ENCODE data around the gene SLC43A2. TPM values are rescaled to one million over a fixed set of nuclear protein-coding genes. Genes with fewer than 3 reads are reported as not detected.
A peak's percentile ranks its signal among the peaks of the same experiment; 100 is the strongest.

SLC43A2 gene
- total RNA-seq, 2 donors from 2014 or later = 14.0 to 18.6 TPM

DNA sequence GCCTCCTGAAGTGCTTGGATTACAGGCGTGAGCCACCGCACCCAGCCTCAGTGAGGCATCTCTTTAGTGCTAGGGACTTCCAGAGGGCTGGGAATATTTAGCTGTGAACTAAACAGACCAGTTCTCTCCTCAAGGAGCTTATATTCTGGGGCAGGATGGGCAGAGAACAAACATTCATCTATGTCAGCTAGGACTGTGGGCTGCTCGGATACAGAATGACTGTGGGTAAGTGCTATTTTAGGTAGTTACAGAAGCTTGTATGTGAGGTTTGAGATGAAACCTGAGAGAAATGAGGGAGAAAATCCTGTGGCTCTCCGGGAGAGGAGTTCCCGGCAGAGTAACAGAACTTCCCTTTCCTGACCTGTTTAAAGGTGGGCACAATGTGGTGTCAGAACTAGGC, 106.0 kb downstream of the SLC43A2 start:
- no peak overlapping the region for H3K4me3 Mint-ChIP-seq
- H3K27me3 ChIP-seq (ENCODE audit: control insufficient read depth, insufficient read depth, low read length, poor library complexity, severe bottlenecking) = no peaks in the 10 kb centered on the region
- no peak overlapping the region for H3K27ac Mint-ChIP-seq
- peaks cover 49% of the 10 kb centered on the region for H3K36me3 ChIP-seq (ENCODE audit: control insufficient read depth, insufficient read depth, low read length)
- H3K27me3 Mint-ChIP-seq (ENCODE audit: insufficient read depth) = no peaks in the 10 kb centered on the region
- DNase-seq = no peak
- no peaks in the 10 kb centered on the region for H3K9me3 Mint-ChIP-seq
- H3K9me3 ChIP-seq (ENCODE audit: control insufficient read depth, low read length) = no peaks in the 10 kb centered on the region
- no peaks in the 10 kb centered on the region for H3K4me1 ChIP-seq (ENCODE audit: control insufficient read depth, insufficient read depth, low read length)
- H3K4me3 ChIP-seq (ENCODE audit: low read length) = no peak overlapping the region
- H3K9ac ChIP-seq (ENCODE audit: extremely low read depth, low read length, poor library complexity, severe bottlenecking) = no peak overlapping the region
- H3K27ac ChIP-seq (ENCODE audit: low read depth, low read length) = no peak overlapping the region
- WGBS, 2 experiments (ENCODE audit: insufficient coverage in 1 of 2, insufficient read length in 1 of 2) = 94 to 99% methylated on average over 5 of the region's 5 CpGs
- peaks cover 43% of the 10 kb centered on the region for H3K36me3 Mint-ChIP-seq (ENCODE audit: low read depth)
- TF ChIP-seq, protein P1, sequence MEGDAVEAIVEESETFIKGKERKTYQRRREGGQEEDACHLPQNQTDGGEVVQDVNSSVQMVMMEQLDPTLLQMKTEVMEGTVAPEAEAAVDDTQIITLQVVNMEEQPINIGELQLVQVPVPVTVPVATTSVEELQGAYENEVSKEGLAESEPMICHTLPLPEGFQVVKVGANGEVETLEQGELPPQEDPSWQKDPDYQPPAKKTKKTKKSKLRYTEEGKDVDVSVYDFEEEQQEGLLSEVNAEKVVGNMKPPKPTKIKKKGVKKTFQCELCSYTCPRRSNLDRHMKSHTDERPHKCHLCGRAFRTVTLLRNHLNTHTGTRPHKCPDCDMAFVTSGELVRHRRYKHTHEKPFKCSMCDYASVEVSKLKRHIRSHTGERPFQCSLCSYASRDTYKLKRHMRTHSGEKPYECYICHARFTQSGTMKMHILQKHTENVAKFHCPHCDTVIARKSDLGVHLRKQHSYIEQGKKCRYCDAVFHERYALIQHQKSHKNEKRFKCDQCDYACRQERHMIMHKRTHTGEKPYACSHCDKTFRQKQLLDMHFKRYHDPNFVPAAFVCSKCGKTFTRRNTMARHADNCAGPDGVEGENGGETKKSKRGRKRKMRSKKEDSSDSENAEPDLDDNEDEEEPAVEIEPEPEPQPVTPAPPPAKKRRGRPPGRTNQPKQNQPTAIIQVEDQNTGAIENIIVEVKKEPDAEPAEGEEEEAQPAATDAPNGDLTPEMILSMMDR (conservative IDR thresholded peaks at IDR 0.05) = no peak
- H3K4me1 Mint-ChIP-seq = no peaks in the 10 kb centered on the region

DNA sequence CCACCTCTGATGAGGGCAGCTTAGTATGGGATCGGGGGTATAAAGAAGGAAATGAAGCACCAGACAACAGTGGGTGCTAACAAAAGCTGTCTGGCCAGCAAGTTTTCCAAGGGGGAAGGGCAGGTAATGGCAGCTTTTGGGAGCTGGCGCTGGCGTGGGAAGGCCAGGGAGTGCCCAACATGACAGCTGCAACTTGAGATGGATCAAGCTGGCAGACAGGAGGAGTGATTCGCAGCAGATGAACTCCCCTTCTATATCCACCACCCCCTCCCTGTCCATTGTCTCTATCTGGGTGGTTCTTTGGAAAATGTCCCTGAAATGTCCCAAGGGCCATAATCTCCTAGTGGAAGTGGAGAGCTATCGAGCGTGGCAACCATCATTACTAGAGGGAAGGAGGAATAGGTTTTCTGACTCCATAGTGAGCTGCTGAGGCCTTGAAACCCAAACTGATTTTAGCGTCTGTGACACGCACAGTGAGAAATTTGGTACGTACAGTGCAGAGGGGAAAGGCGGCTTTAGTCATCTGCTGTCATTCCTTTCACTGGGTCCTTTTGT, 107.5 kb downstream of the SLC43A2 start:
- 93 to 94% methylated on average over 9 to 10 of the region's 10 CpGs for WGBS, 2 experiments (ENCODE audit: insufficient coverage in 1 of 2, insufficient read length in 1 of 2)
- Histone ChIP-seq H3K9ac (ENCODE audit: extremely low read depth, low read length, poor library complexity, severe bottlenecking) (no peak overlapping the region), H3K27ac (ENCODE audit: low read depth, low read length) (no peak overlapping the region), H3K4me1 (ENCODE audit: control insufficient read depth, insufficient read depth, low read length) (no peaks in the 10 kb centered on the region), H3K27me3 (ENCODE audit: control insufficient read depth, insufficient read depth, low read length, poor library complexity, severe bottlenecking) (no peaks in the 10 kb centered on the region), H3K9me3 (ENCODE audit: control insufficient read depth, low read length) (no peaks in the 10 kb centered on the region), H3K36me3 (ENCODE audit: control insufficient read depth, insufficient read depth, low read length) (peaks cover 38% of the 10 kb centered on the region), H3K4me3 (ENCODE audit: low read length) (no peak overlapping the region)
- H3K27me3 Mint-ChIP-seq (ENCODE audit: insufficient read depth) = no peaks in the 10 kb centered on the region
- H3K36me3 Mint-ChIP-seq (ENCODE audit: low read depth) = peaks cover 38% of the 10 kb centered on the region
- H3K4me1 Mint-ChIP-seq = no peaks in the 10 kb centered on the region
- peak overlapping the region; percentile 22 for H3K27ac Mint-ChIP-seq
- H3K9me3 Mint-ChIP-seq = no peaks in the 10 kb centered on the region
- TF ChIP-seq, protein P1 (conservative IDR thresholded peaks at IDR 0.05) = no peak
- H3K4me3 Mint-ChIP-seq = no peak overlapping the region
- DNase-seq = no peak

DNA sequence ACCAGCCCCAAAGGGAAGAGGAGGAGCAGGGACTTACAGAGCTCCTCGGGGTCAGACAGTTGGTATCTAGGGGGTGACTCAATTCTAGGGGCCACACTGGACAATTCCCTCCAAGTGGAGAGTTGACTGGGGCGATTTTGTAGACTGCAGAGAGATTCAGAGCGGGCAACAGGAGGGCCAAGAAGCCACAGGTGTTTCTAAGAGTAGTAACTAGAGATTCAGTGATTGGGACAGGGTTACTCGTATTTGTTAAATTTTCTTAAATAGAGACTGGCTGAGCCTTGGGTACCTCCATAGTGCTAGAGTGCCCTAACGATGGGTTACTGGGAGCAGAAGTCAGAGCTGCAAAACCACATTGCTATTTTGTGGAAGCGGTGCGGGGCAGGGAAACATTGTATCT, 109.0 kb downstream of the SLC43A2 start:
- H3K4me3 Mint-ChIP-seq = no peak overlapping the region
- 94% methylated on average over 7 of the region's 7 CpGs for WGBS, 2 experiments (ENCODE audit: insufficient coverage in 1 of 2, insufficient read length in 1 of 2)

More for the DNA sequence above, 109.0 kb downstream of the SLC43A2 start:
- no peaks in the 10 kb centered on the region for H3K9me3 Mint-ChIP-seq
- no peak overlapping the region for H3K27ac ChIP-seq (ENCODE audit: low read depth, low read length)
- H3K4me3 ChIP-seq (ENCODE audit: low read length) = no peak overlapping the region
- H3K4me1 ChIP-seq (ENCODE audit: control insufficient read depth, insufficient read depth, low read length) = no peaks in the 10 kb centered on the region
- H3K27ac Mint-ChIP-seq = no peak overlapping the region
- peaks cover 7% of the 10 kb centered on the region for H3K4me1 Mint-ChIP-seq
- H3K36me3 ChIP-seq (ENCODE audit: control insufficient read depth, insufficient read depth, low read length) = peaks cover 33% of the 10 kb centered on the region
- H3K9me3 ChIP-seq (ENCODE audit: control insufficient read depth, low read length) = no peaks in the 10 kb centered on the region
- H3K27me3 Mint-ChIP-seq (ENCODE audit: insufficient read depth) = no peaks in the 10 kb centered on the region
- no peaks in the 10 kb centered on the region for H3K27me3 ChIP-seq (ENCODE audit: control insufficient read depth, insufficient read depth, low read length, poor library complexity, severe bottlenecking)
- H3K36me3 Mint-ChIP-seq (ENCODE audit: low read depth) = peaks cover 32% of the 10 kb centered on the region
- TF ChIP-seq, protein P1 (conservative IDR thresholded peaks at IDR 0.05) = no peak
- H3K9ac ChIP-seq (ENCODE audit: extremely low read depth, low read length, poor library complexity, severe bottlenecking) = no peak overlapping the region
- no peak for DNase-seq

Other genes with a start within 250 kb of the SLC43A2 start
- 1,000 to 10,000 TPM; 1,225 to 1,349 TPM for gene YWHAE, start 228.6 kb downstream of the SLC43A2 start, total RNA-seq
- gene CRK, start 172.6 kb downstream of the SLC43A2 start, total RNA-seq = 10 to 100 TPM; 50.5 to 52.3 TPM
- 10 to 100 TPM; 75.5 to 90.0 TPM for gene MYO1C, start 136.1 kb downstream of the SLC43A2 start, total RNA-seq
- gene INPP5K, start 112.2 kb downstream of the SLC43A2 start, total RNA-seq = 10 to 100 TPM; 22.2 to 30.0 TPM
- 10 to 100 TPM; 62.6 TPM for gene PITPNA, start 66.0 kb downstream of the SLC43A2 start, total RNA-seq
- under 1 TPM; 0.75 to 0.89 TPM for gene SCARF1, start 16.9 kb upstream of the SLC43A2 start, total RNA-seq
- gene RILP, start 21.0 kb upstream of the SLC43A2 start, total RNA-seq = 1 to 10 TPM; 1.1 to 3.1 TPM
- 100 to 1,000 TPM; 298 to 375 TPM for gene PRPF8, start 56.0 kb upstream of the SLC43A2 start, total RNA-seq
- gene TLCD2, start 81.5 kb upstream of the SLC43A2 start, total RNA-seq = 1 to 10 TPM in 1 of 2 donors, under 1 TPM in 1; 0.84 to 1.8 TPM
- 10 to 100 TPM; 13.4 to 17.9 TPM for gene WDR81, start 95.9 kb upstream of the SLC43A2 start, total RNA-seq
- gene SERPINF2, start 114.0 kb upstream of the SLC43A2 start, total RNA-seq = 1 to 10 TPM in 1 of 2 donors, under 1 TPM in 1; 0.86 to 1.8 TPM
- gene SERPINF1, start 133.2 kb upstream of the SLC43A2 start, total RNA-seq = 10 to 100 TPM; 39.7 to 64.1 TPM
- 10 to 100 TPM; 31.6 to 36.8 TPM for gene SMYD4, start 201.1 kb upstream of the SLC43A2 start, total RNA-seq
- 100 to 1,000 TPM; 190 to 249 TPM for gene RPA1, start 201.2 kb upstream of the SLC43A2 start, total RNA-seq

Measured in endodermal cell (in vitro differentiated cells).